ENCODE data around the gene TMEM18. TPM values are rescaled to one million over a fixed set of nuclear protein-coding genes. Genes with fewer than 3 reads are reported as not detected.
A peak's percentile ranks its signal among the peaks of the same experiment; 100 is the strongest.

Gene TMEM18
- total RNA-seq, 1 donor from 2014 or later, result 18.6 TPM

GRCh38 chr2:651951-652373 lies 25.2 kb downstream of the TMEM18 start:
- no peak for DNase-seq (ENCODE audit: low spot score)

GRCh38 chr2:650343-651310 lies 26.6 kb downstream of the TMEM18 start:
- DNase-seq (ENCODE audit: low spot score), result peak; percentile 3

DNA sequence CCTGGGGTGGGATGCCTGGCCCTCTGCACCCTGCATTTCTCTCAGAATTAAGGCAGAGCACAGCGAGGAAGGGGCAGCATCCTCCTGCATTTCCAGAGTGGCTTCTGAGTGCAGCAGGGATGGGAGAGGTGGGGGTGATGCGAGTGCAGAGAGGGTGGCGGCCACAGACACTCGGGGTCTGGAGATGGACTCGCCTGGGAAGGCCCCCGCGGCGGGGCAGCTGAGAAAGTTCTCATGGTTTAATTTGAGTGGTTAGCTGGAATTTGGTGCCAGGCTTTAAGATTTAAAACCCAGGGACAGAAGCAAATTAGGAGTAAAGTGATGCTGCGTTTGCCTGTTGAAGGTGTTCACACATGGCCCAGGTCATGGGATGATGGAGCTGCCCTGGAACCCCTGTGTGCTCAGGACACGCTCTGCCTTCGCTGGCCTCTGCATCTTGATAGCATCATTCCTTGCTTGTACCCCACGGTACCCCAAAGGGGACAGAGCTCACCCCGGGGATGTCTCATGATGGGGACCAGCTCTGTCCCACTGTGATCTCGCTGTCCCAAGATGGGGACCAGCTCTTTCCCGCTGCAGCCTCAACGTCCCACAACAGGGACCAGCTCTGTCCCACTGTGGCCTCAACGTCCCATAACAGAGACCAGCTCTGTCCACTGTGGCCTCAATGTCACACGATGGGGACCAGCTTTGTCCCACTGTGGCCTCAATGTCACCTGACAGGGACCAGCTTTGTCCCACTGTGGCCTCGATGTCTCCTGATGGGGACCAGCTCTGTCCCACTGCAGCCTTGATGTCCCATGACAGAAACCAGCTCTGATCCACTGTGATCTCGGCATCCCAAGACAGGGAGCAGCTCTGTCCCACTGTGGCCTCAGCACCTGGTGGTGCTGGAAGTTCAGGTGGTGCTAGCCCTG lies 27.5 kb downstream of the TMEM18 start:
- peak; percentile 7 for DNase-seq (ENCODE audit: low spot score)

- no peak for DNase-seq (ENCODE audit: low spot score)
Observed at GRCh38 chr2:648476-649424, 28.5 kb downstream of the TMEM18 start.

DNA sequence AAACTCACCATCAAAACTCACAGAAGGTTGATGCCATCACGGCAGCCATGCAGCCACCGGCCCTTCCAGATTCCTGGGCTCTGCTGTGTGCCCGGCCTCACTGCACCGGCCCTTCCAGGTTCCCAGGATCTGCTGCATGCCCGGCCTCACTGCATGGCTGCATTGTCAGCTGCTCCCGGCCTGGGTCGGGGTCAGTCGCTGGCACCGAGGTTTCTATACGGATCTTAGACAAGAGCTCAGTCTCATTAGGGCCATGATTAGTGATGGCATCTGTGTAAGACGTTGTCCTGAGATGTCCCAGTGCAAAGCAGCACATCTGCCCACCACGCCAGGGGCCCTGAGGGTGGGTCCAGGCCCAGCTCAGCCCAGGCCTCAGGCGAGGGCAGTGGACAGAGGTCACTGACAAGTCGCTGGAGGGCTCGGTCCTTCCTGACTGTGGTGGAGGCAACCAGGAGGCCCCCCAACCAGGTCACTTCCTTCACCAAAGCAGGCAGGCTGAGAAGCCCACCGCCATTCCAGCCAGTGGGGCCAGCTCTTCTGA lies 29.4 kb downstream of the TMEM18 start:
- peak; percentile 8 for DNase-seq (ENCODE audit: low spot score)

DNA sequence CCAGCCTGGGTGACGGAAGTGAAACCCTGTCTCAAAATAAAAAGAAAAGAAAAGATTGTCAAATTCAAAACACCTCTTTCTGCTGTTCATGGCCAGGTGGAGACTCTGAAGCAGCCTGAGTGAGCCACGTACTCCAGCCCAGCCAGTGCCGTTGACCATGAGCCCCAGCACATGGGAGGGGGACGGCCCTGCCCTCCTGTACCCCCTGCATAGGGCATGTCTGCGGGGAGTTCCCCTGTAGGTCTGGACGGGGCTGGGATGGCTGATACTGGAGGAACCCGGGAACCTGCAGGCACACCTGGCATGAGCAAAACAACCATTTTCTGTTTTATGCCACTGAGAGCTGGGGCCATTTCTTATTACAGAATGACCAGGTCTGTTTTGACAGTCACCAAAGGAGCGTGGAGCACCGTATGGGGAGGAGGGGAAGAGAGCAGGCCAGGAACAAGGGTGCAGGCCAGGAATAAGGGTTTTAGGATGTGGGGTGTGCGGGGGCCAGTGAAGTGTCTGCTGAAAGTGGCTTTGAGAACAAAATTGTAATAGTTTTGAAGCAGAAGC lies 30.1 kb downstream of the TMEM18 start:
- peak; percentile 4 for DNase-seq (ENCODE audit: low spot score)

- no peak for DNase-seq (ENCODE audit: low spot score)
Observed at GRCh38 chr2:644871-645270, 32.3 kb downstream of the TMEM18 start.

DNA sequence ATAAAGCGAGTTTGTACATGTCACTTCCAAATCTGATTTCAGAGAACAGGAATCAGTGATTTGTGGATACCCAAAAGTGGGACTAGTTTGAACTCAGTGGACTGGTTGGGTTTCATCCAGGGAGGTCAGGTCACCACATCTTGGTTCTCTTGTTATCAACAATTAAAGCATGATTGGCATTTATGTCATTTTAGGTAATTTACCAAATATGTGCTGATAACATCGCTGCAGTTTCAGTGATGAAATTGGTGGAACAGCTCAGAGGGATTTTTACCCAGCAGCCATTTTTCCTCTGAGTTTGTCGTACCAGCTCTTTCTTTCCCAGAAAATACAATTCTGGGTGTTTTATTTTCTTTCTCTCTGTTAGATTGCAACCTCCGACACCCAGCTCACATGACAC lies 33.4 kb downstream of the TMEM18 start:
- DNase-seq (ENCODE audit: low spot score), result no peak

DNA sequence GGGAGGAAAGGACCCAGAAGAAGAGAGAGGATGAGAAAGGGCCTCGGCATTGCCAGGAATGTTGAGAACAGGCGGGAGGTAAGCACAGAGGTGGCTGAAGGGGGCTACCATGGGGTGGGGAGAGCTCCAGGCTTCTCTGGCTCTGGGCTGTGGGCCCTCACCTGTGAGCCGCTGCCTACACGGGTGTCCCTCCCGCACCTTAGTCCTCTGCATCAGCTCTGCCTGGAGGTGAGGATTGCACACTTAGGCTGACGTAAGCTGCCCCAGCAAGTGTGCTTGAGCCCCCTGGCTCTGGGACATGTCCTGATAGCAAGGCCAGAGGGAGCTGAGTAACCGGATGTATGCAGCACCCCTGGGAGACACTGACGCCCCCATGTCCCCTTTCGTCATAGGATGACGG lies 33.9 kb downstream of the TMEM18 start:
- no peak for DNase-seq (ENCODE audit: low spot score)

- DNase-seq (ENCODE audit: low spot score), result peak; percentile 4
Observed at GRCh38 chr2:641872-642815, 35.1 kb downstream of the TMEM18 start.

- peak; percentile 8 for DNase-seq (ENCODE audit: low spot score)
Observed at GRCh38 chr2:641164-641871, 35.9 kb downstream of the TMEM18 start.

- no peak for DNase-seq (ENCODE audit: low spot score)
Observed at GRCh38 chr2:639703-640102, 37.5 kb downstream of the TMEM18 start.

GRCh38 chr2:637804-638203 lies 39.4 kb downstream of the TMEM18 start:
- DNase-seq (ENCODE audit: low spot score), result no peak

GRCh38 chr2:637406-637776 lies 39.8 kb downstream of the TMEM18 start:
- DNase-seq (ENCODE audit: low spot score), result no peak

GRCh38 chr2:636641-637405 lies 40.4 kb downstream of the TMEM18 start:
- peak; percentile 74 for DNase-seq (ENCODE audit: low spot score)

GRCh38 chr2:635687-636621 lies 41.3 kb downstream of the TMEM18 start:
- no peak for DNase-seq (ENCODE audit: low spot score)
